Stimulated activated CD8-positive, alpha-beta memory T cell treated with anti-CD3 and anti-CD28 coated beads, Interleukin-15, amount 100 ng/mL, for 1 hour (primary cell): ENCODE results near the gene SRPK1.

ENCODE experiments used
- DNase-seq: peaks from one replicate; pipeline ENCODE4 v3.0.0-alpha.2; 2020; ENCODE audit warnings: low read depth

The SRPK1 gene

GRCh38 chr6:35898003-35898402 is 22.9 kb downstream of the SRPK1 start:
- no peak for DNase-seq

- no peak for DNase-seq
These were observed 23.4 kb downstream of the SRPK1 start for GRCh38 chr6:35897486-35897885.

- DNase-seq: no peak
These were observed 23.9 kb downstream of the SRPK1 start for GRCh38 chr6:35897036-35897435.

- DNase-seq: no peak
These were observed 24.7 kb downstream of the SRPK1 start for GRCh38 chr6:35896228-35896627.

GRCh38 chr6:35895560-35895959 is 25.3 kb downstream of the SRPK1 start:
- DNase-seq: no peak

- DNase-seq: no peak
These were observed 26.1 kb downstream of the SRPK1 start for GRCh38 chr6:35894776-35895175.

GRCh38 chr6:35893246-35893645 is 27.7 kb downstream of the SRPK1 start:
- DNase-seq: no peak

GRCh38 chr6:35892482-35892881 is 28.4 kb downstream of the SRPK1 start:
- no peak for DNase-seq

- DNase-seq: no peak
These were observed 41.7 kb downstream of the SRPK1 start for GRCh38 chr6:35879151-35879550.

GRCh38 chr6:35876902-35877301 is 44.0 kb downstream of the SRPK1 start:
- DNase-seq: no peak

- DNase-seq: no peak
These were observed 46.2 kb downstream of the SRPK1 start for GRCh38 chr6:35874730-35875129.

- DNase-seq: no peak
These were observed 61.5 kb downstream of the SRPK1 start for GRCh38 chr6:35859367-35859766.

GRCh38 chr6:35857853-35858252 is 63.0 kb downstream of the SRPK1 start:
- no peak for DNase-seq

- no peak for DNase-seq
These were observed 64.6 kb downstream of the SRPK1 start for GRCh38 chr6:35856250-35856649.

GRCh38 chr6:35852994-35853393 is 67.9 kb downstream of the SRPK1 start:
- no peak for DNase-seq

- DNase-seq: no peak
These were observed 70.7 kb downstream of the SRPK1 start for GRCh38 chr6:35850208-35850607.

- DNase-seq: no peak
These were observed 76.6 kb downstream of the SRPK1 start for GRCh38 chr6:35844290-35844689.

- no peak for DNase-seq
These were observed 78.5 kb downstream of the SRPK1 start for GRCh38 chr6:35842381-35842780.

GRCh38 chr6:35839019-35839418 is 81.9 kb downstream of the SRPK1 start:
- no peak for DNase-seq

GRCh38 chr6:35833536-35833935 is 87.4 kb downstream of the SRPK1 start:
- no peak for DNase-seq

- DNase-seq: no peak
These were observed 89.5 kb downstream of the SRPK1 start for GRCh38 chr6:35831257-35832007.

GRCh38 chr6:35829306-35829705 is 91.6 kb downstream of the SRPK1 start:
- no peak for DNase-seq

- DNase-seq: no peak
These were observed 96.2 kb downstream of the SRPK1 start for GRCh38 chr6:35824552-35825192.

GRCh38 chr6:35823601-35824000 is 97.3 kb downstream of the SRPK1 start:
- no peak for DNase-seq
